Mesenchymal stem cell (in vitro differentiated cells and primary cell): Measurements from ENCODE around the gene IGSF9.

Experiments
- DNase-seq: peaks from one replicate; pipeline ENCODE4 v3.0.0-alpha.2; 2013
- H2AFZ ChIP-seq: one replicate; pipeline ENCODE4 v1.6.1; 2013; ENCODE audit warnings: low read depth, mild to moderate bottlenecking, control low read depth, inconsistent platforms, low read length, moderate library complexity
- H2AK5ac ChIP-seq: 2 replicates; pipeline ENCODE4 v1.6.1; 2013; ENCODE audit warnings: low read length, moderate library complexity, mild to moderate bottlenecking, inconsistent platforms; ENCODE audit not compliant: severe bottlenecking
- H2BK120ac ChIP-seq: one replicate; pipeline ENCODE4 v1.6.1; 2013; ENCODE audit warnings: low read depth, mild to moderate bottlenecking, inconsistent platforms, low read length, moderate library complexity
- H2BK12ac ChIP-seq, 2 experiments: one replicate each; pipeline ENCODE4 v1.6.1; 2013; ENCODE audit warnings: inconsistent platforms in 2 of 2, low read length in 2 of 2, mild to moderate bottlenecking in 2 of 2, moderate library complexity in 2 of 2, control low read depth in 1 of 2
- H2BK15ac ChIP-seq: one replicate; pipeline ENCODE4 v1.6.1; 2013; ENCODE audit warnings: mild to moderate bottlenecking, low read depth, inconsistent platforms; ENCODE audit not compliant: poor library complexity, severe bottlenecking
- H2BK5ac ChIP-seq: 2 replicates; pipeline ENCODE4 v1.6.1; 2013; ENCODE audit warnings: low read depth, mild to moderate bottlenecking, low read length, control low read depth, inconsistent platforms; ENCODE audit not compliant: poor library complexity, severe bottlenecking
- H3K14ac ChIP-seq, 2 experiments: one replicate each; pipeline ENCODE4 v1.6.1; 2013; ENCODE audit warnings: inconsistent platforms in 2 of 2, low read length in 2 of 2, control low read depth in 1 of 2, mild to moderate bottlenecking in 1 of 2, moderate library complexity in 1 of 2
- H3K18ac ChIP-seq, 2 experiments: one replicate each; pipeline ENCODE4 v1.6.1; 2013; ENCODE audit warnings: inconsistent platforms in 2 of 2, low read length in 2 of 2, control low read depth in 1 of 2, low read depth in 1 of 2, mild to moderate bottlenecking in 1 of 2
- H3K23ac ChIP-seq, 2 experiments: one replicate each; pipeline ENCODE4 v1.6.1; 2013; ENCODE audit warnings: inconsistent platforms in 2 of 2, low read length in 2 of 2, mild to moderate bottlenecking in 2 of 2, moderate library complexity in 2 of 2, control low read depth in 1 of 2
- H3K27ac ChIP-seq: 2 replicates; pipeline ENCODE4 v1.5.1; 2013; ENCODE audit warnings: mild to moderate bottlenecking, moderate library complexity, low read length, control low read depth, inconsistent platforms; ENCODE audit not compliant: poor library complexity, severe bottlenecking
- H3K27me3 ChIP-seq, 2 experiments: 2 replicates each; pipeline versions ENCODE4 v1.6.1 to v1.7.0; 2013; ENCODE audit warnings: low read length in 2 of 2, mild to moderate bottlenecking in 2 of 2, moderate library complexity in 2 of 2, control low read depth in 1 of 2, inconsistent platforms in 1 of 2; ENCODE audit not compliant: control insufficient read depth in 1 of 2, insufficient read depth in 1 of 2
- H3K36me3 ChIP-seq, 2 experiments: 2 replicates each; pipeline versions ENCODE4 v1.6.1 to v1.7.0; 2013; ENCODE audit warnings: low read length in 2 of 2, control low read depth in 1 of 2, inconsistent platforms in 1 of 2, low read depth in 1 of 2, mild to moderate bottlenecking in 1 of 2; ENCODE audit not compliant: insufficient read depth in 2 of 2, control insufficient read depth in 1 of 2
- H3K4ac ChIP-seq, 2 experiments: one replicate each; pipeline ENCODE4 v1.6.1; 2013; ENCODE audit warnings: inconsistent platforms in 2 of 2, low read length in 2 of 2, mild to moderate bottlenecking in 2 of 2, moderate library complexity in 2 of 2, control low read depth in 1 of 2, low read depth in 1 of 2
- H3K4me1 ChIP-seq: 2 replicates; pipeline ENCODE4 v1.6.1; 2013; ENCODE audit warnings: low read depth, low read length, control low read depth; ENCODE audit not compliant: control insufficient read depth, insufficient read depth
- H3K4me2 ChIP-seq: 2 replicates; pipeline ENCODE4 v1.6.1; 2013; ENCODE audit warnings: low read length, mild to moderate bottlenecking, inconsistent platforms; ENCODE audit not compliant: poor library complexity, severe bottlenecking
- H3K4me3 ChIP-seq, 2 experiments: 2 replicates each; pipeline versions ENCODE4 v1.5.1 to v1.7.0; 2013; ENCODE audit warnings: low read length in 2 of 2, mild to moderate bottlenecking in 2 of 2, control low read depth in 1 of 2, low read depth in 1 of 2; ENCODE audit not compliant: insufficient read depth in 1 of 2
- H3K79me1 ChIP-seq: replicated peaks from 2 replicates; pipeline ENCODE4 v1.6.1; 2013; ENCODE audit warnings: mild to moderate bottlenecking, control low read depth, low read length, inconsistent platforms; ENCODE audit not compliant: poor library complexity, severe bottlenecking
- H3K9ac ChIP-seq: 2 replicates; pipeline ENCODE4 v1.7.0; 2013; ENCODE audit warnings: mild to moderate bottlenecking, low read length, moderate library complexity
- H3K9me3 ChIP-seq: 2 replicates; pipeline ENCODE4 v1.7.0; 2013; ENCODE audit warnings: mild to moderate bottlenecking, low read length; ENCODE audit not compliant: control insufficient read depth
- H4K8ac ChIP-seq: one replicate; pipeline ENCODE4 v1.6.1; 2013; ENCODE audit warnings: inconsistent platforms, mild to moderate bottlenecking, low read length, moderate library complexity
- H4K91ac ChIP-seq: one replicate; pipeline ENCODE4 v1.6.1; 2013; ENCODE audit warnings: mild to moderate bottlenecking, low read length, inconsistent platforms
- WGBS: methylation state at CpG from one replicate; pipeline ENCODE4 v1.1.7; 2013; ENCODE audit warnings: mixed read lengths; 5-methylcytosine and 5-hydroxymethylcytosine counted together

IGSF9 gene

DNA sequence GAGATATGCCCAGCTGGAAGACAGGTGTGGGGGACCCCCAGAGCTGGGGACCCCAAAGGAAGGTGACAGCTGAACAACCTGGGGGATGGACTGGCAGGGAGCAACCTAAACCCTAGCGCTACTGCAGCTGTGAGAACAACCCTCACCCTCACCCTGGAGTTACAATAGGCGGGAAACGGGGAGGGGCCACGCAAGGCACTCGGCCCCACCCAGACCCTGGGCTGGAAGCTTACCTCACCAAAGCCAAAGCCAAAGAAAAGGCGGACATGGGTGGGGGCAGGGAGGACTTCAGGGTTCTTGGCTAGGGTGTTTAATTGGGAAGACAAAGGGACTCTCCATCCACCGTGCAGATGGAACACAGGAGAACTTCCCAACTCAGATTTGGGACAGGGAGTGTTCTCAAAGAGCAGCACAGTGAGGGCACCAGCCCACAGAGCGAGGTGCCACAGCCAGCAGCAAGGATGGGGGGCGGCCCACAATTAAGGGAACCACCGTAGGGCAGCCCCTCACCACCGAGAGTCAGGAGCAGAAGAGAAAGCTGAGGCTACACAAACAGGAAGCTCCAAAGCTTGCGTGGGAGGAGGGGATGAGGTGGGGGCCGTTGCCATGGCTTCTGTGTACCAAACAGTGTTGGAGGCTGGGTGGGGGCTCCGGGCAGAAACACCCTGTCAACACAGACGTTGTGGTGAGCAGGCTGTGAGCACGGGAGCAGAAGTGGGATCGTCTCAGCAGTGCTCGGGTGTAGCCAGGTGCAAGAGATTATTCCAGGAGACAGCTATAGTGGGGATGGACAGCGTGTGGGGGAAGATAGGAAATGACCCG is 22.0 kb downstream of the IGSF9 start:
- peak overlapping the region; percentile 69 for H2BK120ac ChIP-seq
- no peak overlapping the region for H2AFZ ChIP-seq
- peak overlapping the region; percentile 87 for H3K4me2 ChIP-seq
- peak overlapping the region in 1 of 2 experiments; percentile 44 for H3K14ac ChIP-seq
- H2BK5ac ChIP-seq: peak overlapping the region; percentile 76
- peak overlapping the region; percentile 83 to 93 for H3K18ac ChIP-seq
- peak overlapping the region; percentile 52 to 98 for H3K4me3 ChIP-seq
- peak overlapping the region; percentile 90 for H4K91ac ChIP-seq
- H3K9me3 ChIP-seq: no peaks in the 10 kb centered on the region
- no peaks in the 10 kb centered on the region for H3K27me3 ChIP-seq
- WGBS: 12% methylated on average over 19 of the region's 20 CpGs
- peaks cover 43% of the 10 kb centered on the region for H3K4me1 ChIP-seq
- H3K23ac ChIP-seq: no peak overlapping the region
- peaks cover 4% of the 10 kb centered on the region for H3K79me1 ChIP-seq
- peak overlapping the region; percentile 42 to 82 for H3K4ac ChIP-seq
- peak overlapping the region; percentile 3 for H2BK15ac ChIP-seq
- peak overlapping the region; percentile 78 for H2AK5ac ChIP-seq
- peak overlapping the region; percentile 71 for H3K27ac ChIP-seq
- peak overlapping the region; percentile 92 for H4K8ac ChIP-seq
- peak; percentile 95 for DNase-seq
- peak overlapping the region; percentile 99 for H3K9ac ChIP-seq
- H3K36me3 ChIP-seq: peaks cover 27% of the 10 kb centered on the region in 2 experiments
- peak overlapping the region; percentile 43 to 86 for H2BK12ac ChIP-seq

- 52% methylated on average over 7 of the region's 8 CpGs for WGBS
- DNase-seq: peak; percentile 76
Observed at GRCh38 chr1:159922511-159923202, 22.8 kb downstream of the IGSF9 start.

DNA sequence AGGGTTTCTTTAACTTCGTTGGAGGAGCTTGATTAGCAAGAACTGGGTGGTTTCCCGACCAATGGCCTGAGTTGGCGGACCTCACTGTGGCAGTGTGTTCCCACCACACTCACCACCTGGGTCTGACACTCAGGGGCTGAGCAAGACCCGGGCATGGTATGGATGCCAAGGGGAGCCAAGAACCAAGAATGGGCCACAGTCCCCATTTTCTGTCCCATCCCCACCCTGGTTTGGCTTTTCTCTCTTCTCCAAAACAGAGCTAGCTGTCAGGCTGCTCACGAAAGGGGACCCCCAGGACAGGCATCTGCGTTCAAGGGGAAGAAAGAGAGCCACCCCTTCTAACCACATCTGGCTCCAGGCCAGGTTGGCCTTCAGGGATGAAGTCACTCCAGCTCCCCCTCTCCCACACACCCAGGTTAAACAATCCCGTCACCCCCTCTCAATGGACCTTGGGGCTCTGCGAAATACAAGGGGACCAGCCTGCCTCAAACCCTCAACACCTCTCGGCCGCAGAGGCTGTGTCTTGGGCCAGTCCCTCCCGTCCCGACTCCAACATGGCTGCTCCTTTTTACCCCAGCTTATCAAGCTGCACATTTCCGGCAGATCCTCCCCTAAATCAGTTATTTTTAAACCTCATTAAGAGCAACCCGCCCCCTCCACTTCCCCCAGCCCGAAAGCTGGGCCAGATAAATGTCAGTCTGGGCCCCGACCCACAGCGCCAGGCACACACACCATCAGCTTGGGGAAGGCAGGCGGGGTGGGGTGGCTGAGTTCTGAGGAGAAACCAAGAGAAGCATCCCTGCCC is 23.5 kb downstream of the IGSF9 start:
- Histone ChIP-seq H3K4me3 (peak overlapping the region in 1 of 2 experiments; percentile 98), H3K79me1 (peaks cover 7% of the 10 kb centered on the region), H3K36me3 (peaks cover 37 to 38% of the 10 kb centered on the region in 2 experiments), H3K4me2 (peak overlapping the region; percentile 2), H3K27me3 (no peaks in the 10 kb centered on the region), H3K18ac (peak overlapping the region in 1 of 2 experiments; percentile 83), H2BK15ac (peak overlapping the region; percentile 34), H3K4me1 (peaks cover 49% of the 10 kb centered on the region), H4K8ac (no peak overlapping the region), H3K4ac (peak overlapping the region in 1 of 2 experiments; percentile 73), H2AFZ (no peak overlapping the region), H2BK12ac (peak overlapping the region in 1 of 2 experiments; percentile 7), H3K23ac (peak overlapping the region in 1 of 2 experiments; percentile 36), H3K27ac (peak overlapping the region; percentile 71), H3K14ac (peak overlapping the region in 1 of 2 experiments; percentile 69), H3K9me3 (no peaks in the 10 kb centered on the region), H2AK5ac (peak overlapping the region; percentile 63), H2BK120ac (no peak overlapping the region), H3K9ac (peak overlapping the region; percentile 99), H4K91ac (no peak overlapping the region), H2BK5ac (no peak overlapping the region)
- peak; percentile 26 for DNase-seq
- WGBS: 85% methylated on average over 16 of the region's 18 CpGs

More at GRCh38 chr1:159922511-159923202, 22.8 kb downstream of the IGSF9 start:
- Histone ChIP-seq H3K4ac (peak overlapping the region; percentile 29 to 73), H3K9ac (peak overlapping the region; percentile 99), H2BK12ac (peak overlapping the region in 1 of 2 experiments; percentile 86), H3K23ac (peak overlapping the region in 1 of 2 experiments; percentile 35), H3K27me3 (no peaks in the 10 kb centered on the region), H2BK5ac (no peak overlapping the region), H3K18ac (peak overlapping the region; percentile 55 to 83), H3K9me3 (no peaks in the 10 kb centered on the region), H3K27ac (peak overlapping the region; percentile 71), H2BK15ac (no peak overlapping the region), H4K8ac (peak overlapping the region; percentile 92), H3K4me3 (peak overlapping the region; percentile 37 to 98), H3K14ac (peak overlapping the region in 1 of 2 experiments; percentile 77), H2AK5ac (peak overlapping the region; percentile 17), H2BK120ac (no peak overlapping the region), H3K4me2 (peak overlapping the region; percentile 87), H3K79me1 (peaks cover 5% of the 10 kb centered on the region), H4K91ac (peak overlapping the region; percentile 55), H3K36me3 (peaks cover 33 to 34% of the 10 kb centered on the region in 2 experiments), H3K4me1 (peaks cover 45% of the 10 kb centered on the region), H2AFZ (no peak overlapping the region)
